A549 (cell line): ENCODE data around the gene CPED1. TPM values are rescaled to one million over a fixed set of nuclear protein-coding genes. Genes with fewer than 3 reads are reported as not detected.

Experiments
- ATAC-seq, 2 experiments: fragments of 200-7000 bp in 1 of 2; fragments of >200 bp in 1 of 2; cut with Nextera tagmentation in 1 of 2; cut with Tn5 transposase in 1 of 2; 3 replicates each; pipeline versions ENCODE4 v1.8.0 to v1.9.1; 2018 to 2020; ENCODE audit warnings: mild to moderate bottlenecking in 1 of 2, moderate library complexity in 1 of 2
- CTCF ChIA-PET: fragments of 300-600 bp; sonication (Branson Sonifier 250); formaldehyde crosslinking; extraction: SDS; loops from one replicate; lab custom pipeline; 2021; ENCODE audit warnings: antibody characterized with exemption, inconsistent platforms; lab: Yijun Ruan, JAX
- POLR2A ChIA-PET: fragments of 350-600 bp; formaldehyde crosslinking; extraction: SDS; loops from one replicate; lab custom pipeline; 2021; ENCODE audit warnings: antibody characterized with exemption, inconsistent platforms; lab: Yijun Ruan, JAX
- DNase-seq, 2 experiments: peaks; one replicate each; pipeline versions ENCODE4 v3.0.0 to v3.0.0-alpha.2; 2011 to 2016; ENCODE audit warnings: low read depth in 1 of 2, low spot score in 1 of 2
- FAIRE-seq: peaks from 2 replicates; lab custom pipeline; 2011; peaks lifted over from hg19 to GRCh38; lab: Jason Lieb, UNC
- H3K27ac ChIP-seq, 2 experiments: fragments of >200 bp; sonication (Bioruptor Twin); formaldehyde crosslinking; 3 replicates each; pipeline ENCODE4 v1.5.1; 2016 to 2017
- H3K4me1 ChIP-seq: fragments of >200 bp; sonication (Bioruptor Twin); formaldehyde crosslinking; 3 replicates; pipeline ENCODE4 v1.6.1; 2016
- H3K4me2 ChIP-seq: fragments of >200 bp; sonication (Bioruptor Twin); formaldehyde crosslinking; 3 replicates; pipeline ENCODE4 v1.6.1; 2016
- H3K4me3 ChIP-seq: fragments of >200 bp; sonication (Bioruptor Twin); formaldehyde crosslinking; 3 replicates; pipeline ENCODE4 v1.5.1; 2016
- H3K9me3 ChIP-seq: fragments of >200 bp; sonication (Bioruptor Twin); formaldehyde crosslinking; 3 replicates; pipeline ENCODE4 v1.6.1; 2016
- BHLHE40 ChIP-seq: IDR thresholded peaks from 2 replicates; pipeline ENCODE4 v1.6.1; 2012; ENCODE audit warnings: low read depth, low read length, inconsistent platforms
- CBX2 ChIP-seq: fragments of 200-600 bp; sonication (generic); IDR thresholded peaks from 2 replicates; pipeline ENCODE4 v1.6.1; 2016; ENCODE audit warnings: low read depth, mild to moderate bottlenecking, borderline replicate concordance
- CBX8 ChIP-seq: fragments of 200-600 bp; sonication (generic); IDR thresholded peaks from 2 replicates; pipeline ENCODE4 v1.6.1; 2016
- CHD4 ChIP-seq: fragments of 200-600 bp; sonication (generic); IDR thresholded peaks from 2 replicates; pipeline ENCODE4 v1.6.1; 2016; ENCODE audit warnings: antibody characterized with exemption, mild to moderate bottlenecking, borderline replicate concordance
- E2F6 ChIP-seq: IDR thresholded peaks from 2 replicates; pipeline ENCODE4 v1.6.1; 2012; ENCODE audit warnings: low read depth, borderline replicate concordance
- FOXS1 ChIP-seq: fragments of 250-450 bp; sonication (Bioruptor Pico); IDR thresholded peaks from 2 replicates; pipeline ENCODE4 v1.5.0; 2020; ENCODE audit warnings: mild to moderate bottlenecking, moderate library complexity
- HDAC2 ChIP-seq: fragments of 200-600 bp; sonication (generic); IDR thresholded peaks from 2 replicates; pipeline ENCODE4 v1.6.1; 2016
- HES2 ChIP-seq: fragments of >200 bp; sonication (Bioruptor Twin); formaldehyde crosslinking; IDR thresholded peaks from 2 replicates; pipeline ENCODE4 v1.6.1; 2016
- HMGXB4 ChIP-seq: fragments of 250-450 bp; sonication (Bioruptor Pico); IDR thresholded peaks from 2 replicates; pipeline ENCODE4 v1.5.0; 2021; ENCODE audit warnings: mild to moderate bottlenecking, moderate library complexity, borderline replicate concordance
- HOXA7 ChIP-seq: fragments of 250-450 bp; sonication (Bioruptor Pico); IDR thresholded peaks from 2 replicates; pipeline ENCODE4 v1.5.0; 2020; ENCODE audit warnings: mild to moderate bottlenecking, moderate library complexity
- HOXB5 ChIP-seq: fragments of 250-450 bp; sonication (Bioruptor Pico); IDR thresholded peaks from 2 replicates; pipeline ENCODE4 v1.5.0; 2020; ENCODE audit warnings: mild to moderate bottlenecking, moderate library complexity
- NPAS2 ChIP-seq: fragments of 250-450 bp; sonication (Bioruptor Pico); IDR thresholded peaks from 2 replicates; pipeline ENCODE4 v1.8.0; 2022; ENCODE audit warnings: mild to moderate bottlenecking, moderate library complexity, borderline replicate concordance
- PBX3 ChIP-seq: IDR thresholded peaks from 2 replicates; pipeline ENCODE4 v1.6.1; 2012
- POLR2AphosphoS2 ChIP-seq: conservative IDR thresholded peaks from 2 replicates; pipeline ENCODE4 v1.6.1; 2012; ENCODE audit warnings: low read length, improper control_type of control experiment, inconsistent platforms
- RCOR1 ChIP-seq: fragments of 150-350 bp; IDR thresholded peaks from 2 replicates; pipeline ENCODE4 v1.6.1; 2014; ENCODE audit warnings: antibody characterized with exemption, low read length, low read depth
- RFX5 ChIP-seq: fragments of 450-650 bp; IDR thresholded peaks from 2 replicates; pipeline ENCODE4 v1.7.1; 2014; ENCODE audit warnings: antibody characterized with exemption, mild to moderate bottlenecking, moderate library complexity
- RNF2 ChIP-seq: fragments of 200-600 bp; sonication (generic); IDR thresholded peaks from 2 replicates; pipeline ENCODE4 v1.6.1; 2016; ENCODE audit warnings: low read depth, mild to moderate bottlenecking, antibody characterized with exemption, moderate library complexity, borderline replicate concordance
- ZC3H11A ChIP-seq: fragments of 450-650 bp; IDR thresholded peaks from 2 replicates; pipeline ENCODE4 v1.6.1; 2014; ENCODE audit warnings: antibody characterized with exemption, mild to moderate bottlenecking
- WGBS: methylation state at CpG from one replicate; pipeline ENCODE4 v1.1.6; 2017; ENCODE audit errors: missing lambda C conversion rate; 5-methylcytosine and 5-hydroxymethylcytosine counted together
- polyA plus RNA-seq, 4 experiments: library from polyadenylated mRNA; depleted of rRNA in 3 of 4; stranded (reverse); fragments of >200 nt; fragmentation: RNase III in 1 of 4; extraction: RNeasy Plus Mini Kit Qiagen cat#74134 plus additional on column Dnase treatment in 1 of 4; gene quantifications; 2 replicates in 3 of 4; 3 replicates in 1 of 4; pipeline ENCODE4 v1.2.3, GENCODE V29; 2011 to 2017
- TF ChIP-seq, protein P1 (sequence below): fragments of 200-600 bp; sonication (generic); IDR thresholded peaks from 2 replicates; pipeline ENCODE4 v1.6.1; 2016; ENCODE audit warnings: antibody characterized with exemption, mild to moderate bottlenecking, moderate library complexity
- TF ChIP-seq, protein P2 (sequence below): fragments of 250-450 bp; sonication (Bioruptor Pico); IDR thresholded peaks from 2 replicates; pipeline ENCODE4 v1.5.0; 2020; ENCODE audit warnings: low read depth, mild to moderate bottlenecking, moderate library complexity

CPED1 gene
- polyA plus RNA-seq, 2 of the 4 experiments (the other 2 are of a cell fraction): 0.03 TPM; not detected in 1

- POLR2A ChIA-PET: no interaction called here
Measured at GRCh38 chr7:120998996-120999565, 10.6 kb downstream of the CPED1 start.

More at GRCh38 chr7:120998996-120999565, 10.6 kb downstream of the CPED1 start:
- H3K4me1 ChIP-seq: no peaks in the 10 kb centered on the region
- CTCF ChIA-PET: interaction anchor here (2.8 kb wide), 1 partner anchor 12 kb away, joined by 8 read pairs; no protein-coding TSS in a partner anchor
- DNase-seq (no peak), ATAC-seq (no peak), FAIRE-seq (no peak)
- no peak overlapping the region for H3K27ac ChIP-seq
- TF ChIP-seq CBX8: no peak
- TF ChIP-seq POLR2AphosphoS2: no peak
- no peak for TF ChIP-seq BHLHE40
- TF ChIP-seq, protein P1, sequence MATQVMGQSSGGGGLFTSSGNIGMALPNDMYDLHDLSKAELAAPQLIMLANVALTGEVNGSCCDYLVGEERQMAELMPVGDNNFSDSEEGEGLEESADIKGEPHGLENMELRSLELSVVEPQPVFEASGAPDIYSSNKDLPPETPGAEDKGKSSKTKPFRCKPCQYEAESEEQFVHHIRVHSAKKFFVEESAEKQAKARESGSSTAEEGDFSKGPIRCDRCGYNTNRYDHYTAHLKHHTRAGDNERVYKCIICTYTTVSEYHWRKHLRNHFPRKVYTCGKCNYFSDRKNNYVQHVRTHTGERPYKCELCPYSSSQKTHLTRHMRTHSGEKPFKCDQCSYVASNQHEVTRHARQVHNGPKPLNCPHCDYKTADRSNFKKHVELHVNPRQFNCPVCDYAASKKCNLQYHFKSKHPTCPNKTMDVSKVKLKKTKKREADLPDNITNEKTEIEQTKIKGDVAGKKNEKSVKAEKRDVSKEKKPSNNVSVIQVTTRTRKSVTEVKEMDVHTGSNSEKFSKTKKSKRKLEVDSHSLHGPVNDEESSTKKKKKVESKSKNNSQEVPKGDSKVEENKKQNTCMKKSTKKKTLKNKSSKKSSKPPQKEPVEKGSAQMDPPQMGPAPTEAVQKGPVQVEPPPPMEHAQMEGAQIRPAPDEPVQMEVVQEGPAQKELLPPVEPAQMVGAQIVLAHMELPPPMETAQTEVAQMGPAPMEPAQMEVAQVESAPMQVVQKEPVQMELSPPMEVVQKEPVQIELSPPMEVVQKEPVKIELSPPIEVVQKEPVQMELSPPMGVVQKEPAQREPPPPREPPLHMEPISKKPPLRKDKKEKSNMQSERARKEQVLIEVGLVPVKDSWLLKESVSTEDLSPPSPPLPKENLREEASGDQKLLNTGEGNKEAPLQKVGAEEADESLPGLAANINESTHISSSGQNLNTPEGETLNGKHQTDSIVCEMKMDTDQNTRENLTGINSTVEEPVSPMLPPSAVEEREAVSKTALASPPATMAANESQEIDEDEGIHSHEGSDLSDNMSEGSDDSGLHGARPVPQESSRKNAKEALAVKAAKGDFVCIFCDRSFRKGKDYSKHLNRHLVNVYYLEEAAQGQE: no peak
- no peak for TF ChIP-seq HMGXB4 (CRISPR knock-in tag)
- no peak for TF ChIP-seq HES2
- TF ChIP-seq NPAS2 (CRISPR knock-in tag): no peak
- TF ChIP-seq CHD4: no peak
- no peak for TF ChIP-seq RCOR1
- no peak for TF ChIP-seq CBX2
- no peak for TF ChIP-seq PBX3
- no peak for TF ChIP-seq ZC3H11A
- TF ChIP-seq, protein P2, sequence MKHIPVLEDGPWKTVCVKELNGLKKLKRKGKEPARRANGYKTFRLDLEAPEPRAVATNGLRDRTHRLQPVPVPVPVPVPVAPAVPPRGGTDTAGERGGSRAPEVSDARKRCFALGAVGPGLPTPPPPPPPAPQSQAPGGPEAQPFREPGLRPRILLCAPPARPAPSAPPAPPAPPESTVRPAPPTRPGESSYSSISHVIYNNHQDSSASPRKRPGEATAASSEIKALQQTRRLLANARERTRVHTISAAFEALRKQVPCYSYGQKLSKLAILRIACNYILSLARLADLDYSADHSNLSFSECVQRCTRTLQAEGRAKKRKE (CRISPR knock-in tag): no peak
- TF ChIP-seq HDAC2: no peak
- TF ChIP-seq RFX5: no peak
- no peak for TF ChIP-seq E2F6
- no peak for TF ChIP-seq FOXS1
- TF ChIP-seq HOXA7: no peak
- TF ChIP-seq RNF2: no peak
- no peak for TF ChIP-seq HOXB5 (CRISPR knock-in tag)
- no peak overlapping the region for H3K4me3 ChIP-seq
- WGBS: 15% methylated on average over 2 of the region's 2 CpGs
- H3K4me2 ChIP-seq: no peak overlapping the region
- no peaks in the 10 kb centered on the region for H3K9me3 ChIP-seq
